ENCODE measurements around the gene YJU2.

The YJU2 gene

GRCh38 chr19:4303819-4304537 is 57.1 kb downstream of the YJU2 start:
- peaks cover 13% of the 10 kb centered on the region for H3K36me3 ChIP-seq (ENCODE audit: insufficient read depth, insufficient read length, low read length)
- DNase-seq (ENCODE audit: low read depth, low spot score) = no peak
- no peak overlapping the region for H3K4me3 ChIP-seq (ENCODE audit: insufficient read length, low read depth)
- no peak for TF ChIP-seq SUZ12 (IDR thresholded peaks at IDR 0.05; ENCODE audit: extremely low read depth, insufficient read depth, insufficient read length)
- no peak for TF ChIP-seq YY1 (IDR thresholded peaks at IDR 0.05; ENCODE audit: insufficient read depth, insufficient read length)
- no peak for TF ChIP-seq ZNF274 (IDR thresholded peaks at IDR 0.05; ENCODE audit: low read depth, low read length)
- no peak overlapping the region for H3K9ac ChIP-seq (ENCODE audit: insufficient read length, low read depth)
- H3K9me3 ChIP-seq (ENCODE audit: insufficient read depth, low read length) = no peaks in the 10 kb centered on the region
- H3K27me3 ChIP-seq (ENCODE audit: insufficient read depth, insufficient read length) = no peaks in the 10 kb centered on the region
- peaks cover 14% of the 10 kb centered on the region for H3K4me1 ChIP-seq (ENCODE audit: insufficient read depth, insufficient read length)

- Histone ChIP-seq H3K36me3 (ENCODE audit: insufficient read depth, insufficient read length, low read length) (peaks cover 13% of the 10 kb centered on the region), H3K4me1 (ENCODE audit: insufficient read depth, insufficient read length) (peaks cover 14% of the 10 kb centered on the region), H3K9ac (ENCODE audit: insufficient read length, low read depth) (no peak within 1 kb of the TSS), H3K9me3 (ENCODE audit: insufficient read depth, low read length) (no peaks in the 10 kb centered on the region), H3K4me3 (ENCODE audit: insufficient read length, low read depth) (peak within 1 kb of the TSS; percentile 21), H3K27me3 (ENCODE audit: insufficient read depth, insufficient read length) (no peaks in the 10 kb centered on the region)
- TF ChIP-seq YY1 (IDR thresholded peaks at IDR 0.05; ENCODE audit: insufficient read depth, insufficient read length) = no peak
- no peak for TF ChIP-seq ZNF274 (IDR thresholded peaks at IDR 0.05; ENCODE audit: low read depth, low read length)
- TF ChIP-seq SUZ12 (IDR thresholded peaks at IDR 0.05; ENCODE audit: extremely low read depth, insufficient read depth, insufficient read length) = no peak
- DNase-seq (ENCODE audit: low read depth, low spot score) = no peak
Observed at GRCh38 chr19:4304538-4305256, 57.8 kb downstream of the YJU2 start, which contains the start of gene FSD1. FSD1 (plus strand) TSS chr19:4304598; CDS start chr19:4304747, 149 bp downstream.

GRCh38 chr19:4305257-4305612 is 58.4 kb downstream of the YJU2 start:
- Histone ChIP-seq H3K4me1 (ENCODE audit: insufficient read depth, insufficient read length) (peaks cover 14% of the 10 kb centered on the region), H3K9me3 (ENCODE audit: insufficient read depth, low read length) (no peaks in the 10 kb centered on the region), H3K27me3 (ENCODE audit: insufficient read depth, insufficient read length) (no peaks in the 10 kb centered on the region), H3K36me3 (ENCODE audit: insufficient read depth, insufficient read length, low read length) (peaks cover 15% of the 10 kb centered on the region), H3K4me3 (ENCODE audit: insufficient read length, low read depth) (peak overlapping the region; percentile 11), H3K9ac (ENCODE audit: insufficient read length, low read depth) (no peak overlapping the region)
- TF ChIP-seq ZNF274 (IDR thresholded peaks at IDR 0.05; ENCODE audit: low read depth, low read length) (no peak), YY1 (IDR thresholded peaks at IDR 0.05; ENCODE audit: insufficient read depth, insufficient read length) (no peak), SUZ12 (IDR thresholded peaks at IDR 0.05; ENCODE audit: extremely low read depth, insufficient read depth, insufficient read length) (no peak)
- no peak for DNase-seq (ENCODE audit: low read depth, low spot score)

- DNase-seq (ENCODE audit: low read depth, low spot score) = no peak
- H3K4me1 ChIP-seq (ENCODE audit: insufficient read depth, insufficient read length) = peaks cover 14% of the 10 kb centered on the region
- peaks cover 20% of the 10 kb centered on the region for H3K36me3 ChIP-seq (ENCODE audit: insufficient read depth, insufficient read length, low read length)
- TF ChIP-seq SUZ12 (IDR thresholded peaks at IDR 0.05; ENCODE audit: extremely low read depth, insufficient read depth, insufficient read length) (no peak), YY1 (IDR thresholded peaks at IDR 0.05; ENCODE audit: insufficient read depth, insufficient read length) (no peak), ZNF274 (IDR thresholded peaks at IDR 0.05; ENCODE audit: low read depth, low read length) (no peak)
- no peak overlapping the region for H3K4me3 ChIP-seq (ENCODE audit: insufficient read length, low read depth)
- H3K9ac ChIP-seq (ENCODE audit: insufficient read length, low read depth) = peak overlapping the region; percentile 51
- no peaks in the 10 kb centered on the region for H3K27me3 ChIP-seq (ENCODE audit: insufficient read depth, insufficient read length)
- H3K9me3 ChIP-seq (ENCODE audit: insufficient read depth, low read length) = peaks cover 3% of the 10 kb centered on the region; the same call in 1 of the 2 replicates
Observed at GRCh38 chr19:4305659-4306058, 58.8 kb downstream of the YJU2 start.

- Histone ChIP-seq H3K36me3 (ENCODE audit: insufficient read depth, insufficient read length, low read length) (peaks cover 32% of the 10 kb centered on the region), H3K9ac (ENCODE audit: insufficient read length, low read depth) (no peak overlapping the region), H3K9me3 (ENCODE audit: insufficient read depth, low read length) (peaks cover 7% of the 10 kb centered on the region; the same call in 1 of the 2 replicates), H3K4me1 (ENCODE audit: insufficient read depth, insufficient read length) (peaks cover 7% of the 10 kb centered on the region), H3K4me3 (ENCODE audit: insufficient read length, low read depth) (no peak overlapping the region), H3K27me3 (ENCODE audit: insufficient read depth, insufficient read length) (no peaks in the 10 kb centered on the region)
- no peak for DNase-seq (ENCODE audit: low read depth, low spot score)
- TF ChIP-seq SUZ12 (IDR thresholded peaks at IDR 0.05; ENCODE audit: extremely low read depth, insufficient read depth, insufficient read length) = no peak
- TF ChIP-seq YY1 (IDR thresholded peaks at IDR 0.05; ENCODE audit: insufficient read depth, insufficient read length) = no peak
- no peak for TF ChIP-seq ZNF274 (IDR thresholded peaks at IDR 0.05; ENCODE audit: low read depth, low read length)
Observed at GRCh38 chr19:4310247-4311121, 63.6 kb downstream of the YJU2 start.

- Histone ChIP-seq H3K27me3 (ENCODE audit: insufficient read depth, insufficient read length) (no peaks in the 10 kb centered on the region), H3K9me3 (ENCODE audit: insufficient read depth, low read length) (peaks cover 12% of the 10 kb centered on the region; the same call in 1 of the 2 replicates), H3K4me3 (ENCODE audit: insufficient read length, low read depth) (no peak overlapping the region), H3K9ac (ENCODE audit: insufficient read length, low read depth) (no peak overlapping the region), H3K4me1 (ENCODE audit: insufficient read depth, insufficient read length) (peaks cover 2% of the 10 kb centered on the region), H3K36me3 (ENCODE audit: insufficient read depth, insufficient read length, low read length) (peaks cover 38% of the 10 kb centered on the region)
- TF ChIP-seq ZNF274 (IDR thresholded peaks at IDR 0.05; ENCODE audit: low read depth, low read length) (no peak), SUZ12 (IDR thresholded peaks at IDR 0.05; ENCODE audit: extremely low read depth, insufficient read depth, insufficient read length) (no peak), YY1 (IDR thresholded peaks at IDR 0.05; ENCODE audit: insufficient read depth, insufficient read length) (no peak)
- DNase-seq (ENCODE audit: low read depth, low spot score) = no peak
Observed at GRCh38 chr19:4313847-4314490, 67.1 kb downstream of the YJU2 start.
